H1 (cell line): ENCODE measurements around the gene TBC1D20. TPM values are rescaled to one million over a fixed set of nuclear protein-coding genes. Genes with fewer than 3 reads are reported as not detected.

Experiments
- CTCF ChIA-PET: fragments of 300-600 bp; sonication (Branson Sonifier 250); formaldehyde crosslinking; loops from one replicate; lab custom pipeline; 2021; ENCODE audit not compliant: partially characterized antibody; lab: Charles Lee
- POLR2A ChIA-PET: fragments of 300-600 bp; sonication (Branson Sonifier 250); formaldehyde crosslinking; loops from one replicate; lab custom pipeline; 2021; ENCODE audit warnings: inconsistent platforms; ENCODE audit not compliant: partially characterized antibody; lab: Charles Lee
- DNase-seq, 2 experiments: peaks; one replicate each; pipeline versions ENCODE4 v3.0.0 to v3.0.0-alpha.2; 2010 to 2022; ENCODE audit warnings: low spot score in 2 of 2, low read depth in 1 of 2, mixed read lengths in 1 of 2
- FAIRE-seq: peaks from 2 replicates; lab custom pipeline; 2011; peaks lifted over from hg19 to GRCh38; lab: Jason Lieb, UNC
- H2AFZ ChIP-seq: 2 replicates; pipeline ENCODE4 v1.8.1; 2012; ENCODE audit warnings: low read length, inconsistent platforms
- H2AK5ac ChIP-seq: 2 replicates; pipeline ENCODE4 v1.6.1; 2013; ENCODE audit warnings: low read depth, low read length
- H2BK120ac ChIP-seq: replicated peaks from 2 replicates; pipeline ENCODE3; 2013; ENCODE audit warnings: low read depth, low read length, inconsistent platforms
- H2BK12ac ChIP-seq: 2 replicates; pipeline ENCODE4 v1.6.1; 2013; ENCODE audit warnings: low read depth, low read length
- H2BK15ac ChIP-seq: 2 replicates; pipeline ENCODE4 v1.6.1; 2013; ENCODE audit warnings: low read length
- H2BK20ac ChIP-seq: 2 replicates; pipeline ENCODE4 v1.6.1; 2013; ENCODE audit warnings: low read length
- H2BK5ac ChIP-seq: 2 replicates; pipeline ENCODE4 v1.6.1; 2013; ENCODE audit warnings: low read depth, low read length
- H3K14ac ChIP-seq: 2 replicates; pipeline ENCODE4 v1.6.1; 2013; ENCODE audit warnings: inconsistent platforms; ENCODE audit not compliant: insufficient read length
- H3K18ac ChIP-seq: 2 replicates; pipeline ENCODE4 v1.6.1; 2013; ENCODE audit warnings: low read length; ENCODE audit errors: extremely low read depth
- H3K23ac ChIP-seq: 2 replicates; pipeline ENCODE4 v1.6.1; 2013; ENCODE audit warnings: inconsistent platforms; ENCODE audit not compliant: insufficient read length
- H3K23me2 ChIP-seq: 2 replicates; pipeline ENCODE4 v1.6.1; 2013; ENCODE audit warnings: low read depth, low read length
- H3K27ac ChIP-seq: 2 replicates; pipeline ENCODE4 v1.6.1; 2011; ENCODE audit warnings: low read depth, low read length, inconsistent platforms
- H3K27me3 ChIP-seq, 4 experiments: replicated peaks in 1 of 4; 1 replicate in 1 of 4; 2 replicates in 3 of 4; pipeline versions ENCODE4 v1.6.1 to v1.8.1; 2011 to 2013; ENCODE audit warnings: low read length in 3 of 4, mild to moderate bottlenecking in 3 of 4, inconsistent platforms in 2 of 4, mixed read lengths in 2 of 4, moderate library complexity in 1 of 4; ENCODE audit not compliant: control insufficient read depth in 3 of 4, insufficient read depth in 3 of 4; ENCODE audit errors: extremely low read depth in 1 of 4
- H3K36me3 ChIP-seq, 4 experiments: 2 replicates each; pipeline versions ENCODE4 v1.6.1 to v1.8.1; 2011 to 2013; ENCODE audit warnings: mild to moderate bottlenecking in 4 of 4, low read length in 3 of 4, moderate library complexity in 2 of 4, control low read depth in 1 of 4, inconsistent platforms in 1 of 4; ENCODE audit not compliant: insufficient read depth in 4 of 4, control insufficient read depth in 2 of 4
- H3K4ac ChIP-seq: replicated peaks from 2 replicates; pipeline ENCODE3; 2013; ENCODE audit warnings: low read length, low read depth, mixed read lengths, inconsistent platforms; ENCODE audit not compliant: insufficient read length
- H3K4me1 ChIP-seq, 4 experiments: replicated peaks in 1 of 4; 1 replicate in 1 of 4; 2 replicates in 3 of 4; pipeline versions ENCODE4 v1.6.1 to v1.8.1; 2011 to 2013; ENCODE audit warnings: low read length in 3 of 4, inconsistent platforms in 2 of 4, mixed read lengths in 1 of 4; ENCODE audit not compliant: insufficient read depth in 4 of 4, control insufficient read depth in 3 of 4
- H3K4me2 ChIP-seq, 2 experiments: 2 replicates each; pipeline versions ENCODE4 v1.6.1 to v1.8.1; 2011 to 2013; ENCODE audit warnings: low read depth in 2 of 2, low read length in 2 of 2, control low read depth in 1 of 2, inconsistent platforms in 1 of 2, mild to moderate bottlenecking in 1 of 2; ENCODE audit not compliant: insufficient read depth in 1 of 2
- H3K4me3 ChIP-seq, 4 experiments: fragments of 200-600, 300-600 bp in 1 of 4; sonication (generic), shearing (Covaris generic), sonication (Bioruptor Twin) in 1 of 4; 2 replicates each; pipeline versions ENCODE4 v1.5.1 to v1.8.1; 2011 to 2016; ENCODE audit warnings: low read length in 4 of 4, low read depth in 3 of 4, control low read depth in 2 of 4, inconsistent platforms in 2 of 4, mild to moderate bottlenecking in 2 of 4, mixed read lengths in 1 of 4, moderate library complexity in 1 of 4; ENCODE audit not compliant: insufficient read depth in 2 of 4; ENCODE audit errors: extremely low read depth in 1 of 4
- H3K56ac ChIP-seq: replicated peaks from 2 replicates; pipeline ENCODE3; 2013; ENCODE audit warnings: low read depth, mild to moderate bottlenecking, mixed read lengths, low read length, inconsistent platforms; ENCODE audit not compliant: insufficient read length
- H3K79me1 ChIP-seq: 2 replicates; pipeline ENCODE4 v1.6.1; 2013; ENCODE audit warnings: low read depth, low read length, control low read depth
- H3K79me2 ChIP-seq, 2 experiments: 2 replicates each; pipeline versions ENCODE4 v1.6.1 to v1.8.1; 2012 to 2013; ENCODE audit warnings: low read length in 2 of 2, mild to moderate bottlenecking in 2 of 2, inconsistent platforms in 1 of 2; ENCODE audit not compliant: insufficient read depth in 2 of 2, control insufficient read depth in 1 of 2
- H3K9ac ChIP-seq, 4 experiments: replicated peaks in 1 of 4; 1 replicate in 1 of 4; 2 replicates in 3 of 4; pipeline versions ENCODE4 v1.6.1 to v1.8.1; 2011 to 2013; ENCODE audit warnings: low read depth in 3 of 4, low read length in 3 of 4, control low read depth in 2 of 4, mild to moderate bottlenecking in 2 of 4, moderate library complexity in 2 of 4, inconsistent platforms in 1 of 4; ENCODE audit errors: extremely low read depth in 1 of 4
- H3K9me3 ChIP-seq, 2 experiments: 2 replicates each; pipeline versions ENCODE4 v1.6.1 to v1.8.1; 2012 to 2013; ENCODE audit warnings: mild to moderate bottlenecking in 2 of 2, moderate library complexity in 2 of 2, control low read depth in 1 of 2, inconsistent platforms in 1 of 2, low read depth in 1 of 2, low read length in 1 of 2, mixed read lengths in 1 of 2; ENCODE audit not compliant: insufficient read depth in 2 of 2
- H4K20me1 ChIP-seq, 2 experiments: replicated peaks in 1 of 2; 2 replicates each; pipeline versions ENCODE3 to v1.8.1; 2011 to 2013; ENCODE audit warnings: inconsistent platforms in 2 of 2, low read length in 2 of 2, mild to moderate bottlenecking in 1 of 2; ENCODE audit not compliant: insufficient read depth in 2 of 2, control insufficient read depth in 1 of 2
- H4K5ac ChIP-seq: 2 replicates; pipeline ENCODE4 v1.6.1; 2013; ENCODE audit warnings: low read length, low read depth, mixed read lengths, inconsistent platforms; ENCODE audit not compliant: insufficient read length
- H4K8ac ChIP-seq: 2 replicates; pipeline ENCODE4 v1.8.0; 2013; ENCODE audit warnings: mild to moderate bottlenecking, moderate library complexity, low read length, inconsistent platforms; ENCODE audit not compliant: insufficient read depth; ENCODE audit errors: extremely low read depth
- H4K91ac ChIP-seq: replicated peaks from 2 replicates; pipeline ENCODE3; 2013; ENCODE audit warnings: low read length, mixed read lengths, inconsistent platforms; ENCODE audit not compliant: insufficient read length
- BCL11A ChIP-seq, 2 experiments: IDR thresholded peaks; one replicate each; pipeline ENCODE4 v1.6.1; 2011; ENCODE audit warnings: low read depth in 2 of 2, low read length in 2 of 2, mild to moderate bottlenecking in 2 of 2
- BRCA1 ChIP-seq: IDR thresholded peaks from 2 replicates; pipeline ENCODE4 v1.6.1; 2012; ENCODE audit warnings: low read depth, low read length, improper control_type of control experiment
- CHD2 ChIP-seq: IDR thresholded peaks from 2 replicates; pipeline ENCODE4 v1.6.1; 2012; ENCODE audit warnings: low read length, improper control_type of control experiment
- CTBP2 ChIP-seq: IDR thresholded peaks from 2 replicates; pipeline ENCODE4 v1.7.0; 2011; ENCODE audit warnings: borderline replicate concordance, mild to moderate bottlenecking, moderate library complexity, mixed read lengths, low read length; ENCODE audit not compliant: insufficient read depth, insufficient read length
- GTF2F1 ChIP-seq: IDR thresholded peaks from 2 replicates; pipeline ENCODE4 v1.6.1; 2012; ENCODE audit warnings: low read depth, low read length, improper control_type of control experiment, borderline replicate concordance
- JUN ChIP-seq: IDR thresholded peaks from 2 replicates; pipeline ENCODE4 v1.6.1; 2011; ENCODE audit warnings: low read depth, mild to moderate bottlenecking, improper control_type of control experiment, low read length
- NANOG ChIP-seq: IDR thresholded peaks from 2 replicates; pipeline ENCODE4 v1.6.1; 2011; ENCODE audit warnings: low read length, low read depth, mild to moderate bottlenecking, inconsistent platforms; ENCODE audit not compliant: insufficient read depth, poor library complexity, severe bottlenecking
- RAD21 ChIP-seq, 2 experiments: IDR thresholded peaks in 1 of 2; conservative IDR thresholded peaks in 1 of 2; 2 replicates each; pipeline ENCODE4 v1.6.1; 2011; ENCODE audit warnings: low read depth in 2 of 2, low read length in 2 of 2, improper control_type of control experiment in 1 of 2, inconsistent platforms in 1 of 2, mild to moderate bottlenecking in 1 of 2, moderate library complexity in 1 of 2
- RXRA ChIP-seq: IDR thresholded peaks from 2 replicates; pipeline ENCODE4 v1.6.1; 2011; ENCODE audit warnings: low read depth, mild to moderate bottlenecking, low read length, moderate library complexity; ENCODE audit not compliant: insufficient read depth
- TAF1 ChIP-seq: IDR thresholded peaks from 2 replicates; pipeline ENCODE4 v1.6.1; 2011; ENCODE audit warnings: mild to moderate bottlenecking, low read depth, low read length
- TAF7 ChIP-seq: optimal IDR thresholded peaks from 2 replicates; pipeline ENCODE3; 2011; ENCODE audit warnings: low read depth, mild to moderate bottlenecking, inconsistent platforms, low read length, moderate library complexity, borderline replicate concordance
- WGBS, 2 experiments: shearing (Covaris generic) in 1 of 2; methylation state at CpG; one replicate each; pipeline versions ENCODE4 v1.1.6 to v1.1.7; 2013 to 2015; ENCODE audit warnings: low lambda C conversion rate in 2 of 2, mixed read lengths in 2 of 2, inconsistent platforms in 1 of 2, low coverage in 1 of 2, missing lambda C conversion rate in 1 of 2; ENCODE audit not compliant: insufficient replicate concordance in 2 of 2, insufficient coverage in 1 of 2, insufficient read length in 1 of 2; ENCODE audit errors: extremely low coverage in 1 of 2, missing lambda C conversion rate in 1 of 2; 5-methylcytosine and 5-hydroxymethylcytosine counted together
- polyA plus RNA-seq, 7 experiments: library from polyadenylated mRNA; depleted of rRNA in 3 of 7; stranded (reverse) in 5 of 7; unstranded in 2 of 7; fragments of >200 nt in 5 of 7; fragments of 200-250 nt in 2 of 7; gene quantifications; 1 replicate in 5 of 7; 2 replicates in 1 of 7; 4 replicates in 1 of 7; pipeline versions ENCODE4 v1.2.1 to v1.2.3, GENCODE V29; 2011 to 2013; ENCODE audit warnings: missing spikeins in 2 of 7, mixed read lengths in 2 of 7
- total RNA-seq: library from RNA; stranded (reverse); fragmentation: NEBNext Ultra II Directional; extraction: Animal tissue kit (Norgen Biotek cat#: 25700); gene quantifications from 2 replicates; pipeline ENCODE4 v1.2.1, GENCODE V29; 2021
- TF ChIP-seq, protein P1 (sequence below): IDR thresholded peaks from 2 replicates; pipeline ENCODE4 v1.6.1; 2012; ENCODE audit warnings: inconsistent platforms
- TF ChIP-seq, protein P2 (sequence below): IDR thresholded peaks from 2 replicates; pipeline ENCODE4 v1.6.1; 2011; ENCODE audit warnings: low read depth, mild to moderate bottlenecking, low read length; ENCODE audit not compliant: insufficient read depth

The TBC1D20 gene
- total and polyA plus RNA-seq, 2 of the 8 experiments (the other 6 are each of a cell fraction or from before 2014, with no cell fraction given): 14.5 to 17.1 TPM

GRCh38 chr20:440636-441035, 21.7 kb downstream of the TBC1D20 start:
- Histone ChIP-seq H3K4me2 (no peak overlapping the region), H3K23ac (no peak overlapping the region), H2BK15ac (no peak overlapping the region), H3K79me2 (no peaks in the 10 kb centered on the region; a peak in 1 of 4 replicates), H4K8ac (no peak overlapping the region), H3K9me3 (no peaks in the 10 kb centered on the region), H2AK5ac (no peak overlapping the region), H2BK120ac (no peak overlapping the region), H3K23me2 (no peaks in the 10 kb centered on the region), H3K9ac (no peak overlapping the region), H3K79me1 (no peaks in the 10 kb centered on the region; the same call in 1 of the 2 replicates), H3K27me3 (peaks cover 0 to 1% (median 0%) of the 10 kb centered on the region in 4 experiments; a peak in 2 of 7 replicates), H2BK20ac (no peak overlapping the region), H2BK12ac (no peak overlapping the region), H3K27ac (no peak overlapping the region), H3K56ac (no peak overlapping the region), H3K18ac (no peak overlapping the region), H3K4ac (no peak overlapping the region), H4K5ac (no peak overlapping the region), H3K14ac (no peak overlapping the region), H2BK5ac (no peak overlapping the region), H3K4me3 (no peak overlapping the region), H4K20me1 (peaks cover 0 to 7% of the 10 kb centered on the region in 2 experiments), H4K91ac (no peak overlapping the region), H3K36me3 (peaks cover 22 to 78% (median 39%) of the 10 kb centered on the region in 4 experiments; a peak in 7 of 8 replicates), H3K4me1 (no peaks in the 10 kb centered on the region), H2AFZ (no peak overlapping the region)
- ChIA-PET CTCF (interaction anchor here (0.6 to 1.2 kb wide), 3 partner anchors 9 to 119 kb away, joined by 3 read pairs; no protein-coding TSS in a partner anchor), POLR2A (no interaction called here)
- FAIRE-seq (no peak), DNase-seq (no peak)
- 95% methylated on average over 13 of the region's 13 CpGs; no CpG with 5 or more reads in 1 of the 2 experiments for WGBS, 2 experiments
- TF ChIP-seq CHD2 (no peak), TAF7 (no peak), TAF1 (no peak), BRCA1 (no peak), RXRA (no peak), NANOG (no peak), RAD21 (IDR thresholded peaks at IDR 0.05 in 1 of 2, conservative IDR thresholded peaks at IDR 0.05 in 1 of 2; ENCODE audit: low read depth in 2 of 2, low read length in 2 of 2) (no peak), CTBP2 (no peak), BCL11A (IDR thresholded peaks at IDR 0.05; ENCODE audit: low read depth in 2 of 2, low read length in 2 of 2) (no peak), GTF2F1 (no peak), JUN (no peak)
- TF ChIP-seq, protein P1, sequence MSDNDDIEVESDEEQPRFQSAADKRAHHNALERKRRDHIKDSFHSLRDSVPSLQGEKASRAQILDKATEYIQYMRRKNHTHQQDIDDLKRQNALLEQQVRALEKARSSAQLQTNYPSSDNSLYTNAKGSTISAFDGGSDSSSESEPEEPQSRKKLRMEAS: no peak
- TF ChIP-seq, protein P2, sequence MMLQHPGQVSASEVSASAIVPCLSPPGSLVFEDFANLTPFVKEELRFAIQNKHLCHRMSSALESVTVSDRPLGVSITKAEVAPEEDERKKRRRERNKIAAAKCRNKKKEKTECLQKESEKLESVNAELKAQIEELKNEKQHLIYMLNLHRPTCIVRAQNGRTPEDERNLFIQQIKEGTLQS: no peak
